ENCODE measurements around the gene TPST1.
"Not testable (repeated sequence)": the region's sequence is repeated elsewhere in the genome, so short reads cannot be mapped to it uniquely, and the experiment has no call there.

TPST1 gene

GRCh38 chr7:66219805-66220204 lies 14.7 kb downstream of the TPST1 start:
- H3K27ac ChIP-seq (ENCODE audit: poor library complexity, severe bottlenecking), result no peak overlapping the region
- TF ChIP-seq CTCF (IDR thresholded peaks at IDR 0.05; ENCODE audit: poor library complexity, severe bottlenecking), result no peak
- H3K27me3 ChIP-seq (ENCODE audit: insufficient read depth, poor library complexity, severe bottlenecking), result no peaks in the 10 kb centered on the region
- H3K36me3 ChIP-seq (ENCODE audit: low read depth), result no peaks in the 10 kb centered on the region
- H3K9me3 ChIP-seq (ENCODE audit: severe bottlenecking), result no peaks in the 10 kb centered on the region
- H3K4me1 ChIP-seq (ENCODE audit: insufficient read depth, poor library complexity, severe bottlenecking), result no peaks in the 10 kb centered on the region
- ATAC-seq (ENCODE audit: low read depth) (no peak), DNase-seq (ENCODE audit: low spot score) (no peak)
- H3K4me3 ChIP-seq (ENCODE audit: severe bottlenecking), result no peak overlapping the region

DNA sequence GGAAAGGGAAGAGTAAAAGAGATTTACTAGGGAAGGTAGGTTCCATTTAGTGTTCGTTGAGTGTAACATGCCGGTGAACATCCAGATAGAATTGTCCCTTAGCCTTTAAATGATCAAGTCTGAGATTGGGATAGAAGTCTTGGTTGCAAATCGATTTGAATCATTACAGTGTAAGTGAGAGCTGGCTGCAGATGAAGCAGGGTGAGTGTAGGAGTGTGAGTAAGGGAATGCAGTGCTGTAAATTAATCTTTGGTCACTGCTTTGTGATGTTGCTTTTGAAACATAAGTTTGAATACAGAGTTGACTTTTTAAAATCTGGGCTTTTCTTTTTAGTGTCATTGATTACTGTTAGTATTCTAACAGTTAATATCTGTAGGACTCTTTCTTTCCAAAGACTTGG lies 16.3 kb downstream of the TPST1 start:
- Histone ChIP-seq H3K4me3 (ENCODE audit: severe bottlenecking) (no peak overlapping the region), H3K9me3 (ENCODE audit: severe bottlenecking) (no peaks in the 10 kb centered on the region), H3K27ac (ENCODE audit: poor library complexity, severe bottlenecking) (no peak overlapping the region), H3K27me3 (ENCODE audit: insufficient read depth, poor library complexity, severe bottlenecking) (no peaks in the 10 kb centered on the region), H3K36me3 (ENCODE audit: low read depth) (no peaks in the 10 kb centered on the region), H3K4me1 (ENCODE audit: insufficient read depth, poor library complexity, severe bottlenecking) (no peaks in the 10 kb centered on the region)
- no peak for TF ChIP-seq CTCF (IDR thresholded peaks at IDR 0.05; ENCODE audit: poor library complexity, severe bottlenecking)
- ATAC-seq (ENCODE audit: low read depth) (no peak), DNase-seq (ENCODE audit: low spot score) (no peak)

DNA sequence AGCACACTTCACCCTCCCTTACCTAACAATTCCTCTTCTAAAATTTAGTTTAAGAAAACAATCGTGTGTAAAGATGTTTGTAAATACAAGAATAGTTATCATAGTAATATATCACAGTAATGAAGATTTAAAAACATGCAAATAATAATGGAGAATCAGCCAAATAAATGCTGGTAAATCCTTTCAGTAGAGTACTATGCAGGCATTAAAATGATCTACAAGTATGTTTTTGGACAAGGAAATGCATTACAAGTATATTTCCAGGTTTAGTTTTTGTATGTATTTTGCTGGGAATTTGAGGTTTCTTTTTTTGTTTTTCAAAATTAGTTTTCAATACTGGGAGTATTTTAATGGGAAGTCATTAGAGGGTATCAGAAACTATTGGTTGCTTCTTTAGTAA lies 22.7 kb downstream of the TPST1 start:
- no peak for ATAC-seq (ENCODE audit: low read depth)
- H3K36me3 ChIP-seq (ENCODE audit: low read depth), result no peaks in the 10 kb centered on the region; the same call in 1 of the 2 replicates
- TF ChIP-seq CTCF (IDR thresholded peaks at IDR 0.05; ENCODE audit: poor library complexity, severe bottlenecking), result no peak

DNA sequence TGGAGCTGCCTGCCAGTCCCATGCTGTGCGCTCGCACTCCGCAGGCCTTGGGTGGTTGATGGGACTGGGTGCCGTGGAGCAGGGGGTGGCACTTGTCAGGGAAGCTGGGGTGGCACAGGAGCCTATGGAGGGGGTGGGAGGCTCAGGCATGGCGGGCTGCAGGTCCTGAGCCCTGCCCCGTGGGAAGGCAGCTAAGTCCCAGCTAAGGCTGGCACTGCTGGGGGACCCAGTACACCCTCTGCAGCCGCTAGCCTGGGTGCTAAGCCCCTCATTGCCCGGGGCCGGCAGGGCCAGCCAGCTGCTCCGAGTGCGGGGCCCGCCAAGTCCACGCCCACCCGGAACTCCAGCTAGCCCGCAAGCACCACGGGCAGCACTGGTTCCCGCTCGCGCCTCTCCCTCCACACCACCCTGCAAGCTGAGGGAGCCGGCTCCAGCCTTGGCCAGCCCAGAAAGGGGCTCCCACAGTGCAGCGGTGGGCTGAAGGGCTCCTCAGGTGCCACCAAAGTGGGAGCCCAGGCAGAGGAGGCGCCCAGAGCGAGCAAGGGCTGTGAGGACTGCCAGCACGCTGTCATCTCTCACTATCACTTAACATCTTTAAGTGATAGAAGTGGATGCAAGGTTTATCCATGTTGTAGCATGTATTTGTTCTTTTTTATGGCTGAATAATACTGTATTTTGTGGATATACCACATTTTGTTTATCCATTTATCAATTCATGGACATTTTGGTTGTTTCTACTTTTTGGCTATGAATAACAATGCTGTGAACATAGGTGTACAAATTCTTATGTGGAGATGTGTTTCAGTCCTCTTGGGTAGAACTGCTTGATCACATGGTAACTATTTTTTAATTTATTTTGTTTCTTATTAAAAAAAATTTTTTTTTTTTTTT lies 26.4 kb downstream of the TPST1 start:
- H3K4me3 ChIP-seq (ENCODE audit: severe bottlenecking); H3K36me3 ChIP-seq (ENCODE audit: low read depth); H3K27ac ChIP-seq (ENCODE audit: poor library complexity, severe bottlenecking); H3K27me3 ChIP-seq (ENCODE audit: insufficient read depth, poor library complexity, severe bottlenecking); DNase-seq (ENCODE audit: low spot score); ATAC-seq (ENCODE audit: low read depth); H3K9me3 ChIP-seq (ENCODE audit: severe bottlenecking); H3K4me1 ChIP-seq (ENCODE audit: insufficient read depth, poor library complexity, severe bottlenecking): not testable (repeated sequence)

More for the DNA sequence above, 22.7 kb downstream of the TPST1 start:
- DNase-seq (ENCODE audit: low spot score), result no peak
- Histone ChIP-seq H3K27me3 (ENCODE audit: insufficient read depth, poor library complexity, severe bottlenecking) (no peaks in the 10 kb centered on the region), H3K9me3 (ENCODE audit: severe bottlenecking) (no peaks in the 10 kb centered on the region), H3K27ac (ENCODE audit: poor library complexity, severe bottlenecking) (no peak overlapping the region), H3K4me1 (ENCODE audit: insufficient read depth, poor library complexity, severe bottlenecking) (no peaks in the 10 kb centered on the region), H3K4me3 (ENCODE audit: severe bottlenecking) (no peak overlapping the region)

- TF ChIP-seq CTCF (IDR thresholded peaks at IDR 0.05; ENCODE audit: poor library complexity, severe bottlenecking), result no peak
- no peak for ATAC-seq (ENCODE audit: low read depth)
- Histone ChIP-seq H3K9me3 (ENCODE audit: severe bottlenecking) (no peaks in the 10 kb centered on the region), H3K4me1 (ENCODE audit: insufficient read depth, poor library complexity, severe bottlenecking) (no peaks in the 10 kb centered on the region), H3K4me3 (ENCODE audit: severe bottlenecking) (no peak overlapping the region), H3K27ac (ENCODE audit: poor library complexity, severe bottlenecking) (no peak overlapping the region), H3K27me3 (ENCODE audit: insufficient read depth, poor library complexity, severe bottlenecking) (no peaks in the 10 kb centered on the region), H3K36me3 (ENCODE audit: low read depth) (no peaks in the 10 kb centered on the region; the same call in 1 of the 2 replicates)
- DNase-seq (ENCODE audit: low spot score), result no peak
These were observed 28.5 kb downstream of the TPST1 start for GRCh38 chr7:66233638-66234037.

All from RWPE2 (cell line).